ENCODE results near the gene SRRM3.
"Not testable (repeated sequence)": the region's sequence is repeated elsewhere in the genome, so short reads cannot be mapped to it uniquely, and the experiment has no call there.

SRRM3 gene

GRCh38 chr7:76223286-76223972 is 21.7 kb downstream of the SRRM3 start:
- no peak for TF ChIP-seq CTCF (IDR thresholded peaks at IDR 0.05; ENCODE audit: low read depth, low read length, missing control alignments)
- H3K4me3 ChIP-seq (ENCODE audit: low read depth, low read length), result no peak overlapping the region
- DNase-seq (ENCODE audit: low read depth), result no peak

- no peak for DNase-seq (ENCODE audit: low read depth)
- TF ChIP-seq CTCF (IDR thresholded peaks at IDR 0.05; ENCODE audit: low read depth, low read length, missing control alignments), result no peak
- H3K4me3 ChIP-seq (ENCODE audit: low read depth, low read length), result no peak overlapping the region
Measured at GRCh38 chr7:76224695-76225094, 23.0 kb downstream of the SRRM3 start.

GRCh38 chr7:76225379-76225778 is 23.7 kb downstream of the SRRM3 start:
- DNase-seq (ENCODE audit: low read depth), result no peak
- no peak overlapping the region for H3K4me3 ChIP-seq (ENCODE audit: low read depth, low read length)
- no peak for TF ChIP-seq CTCF (IDR thresholded peaks at IDR 0.05; ENCODE audit: low read depth, low read length, missing control alignments)

- DNase-seq (ENCODE audit: low read depth), result no peak
- no peak for TF ChIP-seq CTCF (IDR thresholded peaks at IDR 0.05; ENCODE audit: low read depth, low read length, missing control alignments)
- H3K4me3 ChIP-seq (ENCODE audit: low read depth, low read length), result no peak overlapping the region
Measured at GRCh38 chr7:76225951-76226350, 24.3 kb downstream of the SRRM3 start.

GRCh38 chr7:76226878-76227423 is 25.3 kb downstream of the SRRM3 start:
- not testable (repeated sequence) for H3K4me3 ChIP-seq (ENCODE audit: low read depth, low read length); DNase-seq (ENCODE audit: low read depth)

GRCh38 chr7:76230214-76230613 is 28.5 kb downstream of the SRRM3 start:
- no peak overlapping the region for H3K4me3 ChIP-seq (ENCODE audit: low read depth, low read length)
- DNase-seq (ENCODE audit: low read depth), result no peak
- no peak for TF ChIP-seq CTCF (IDR thresholded peaks at IDR 0.05; ENCODE audit: low read depth, low read length, missing control alignments)

- DNase-seq (ENCODE audit: low read depth), result no peak
- H3K4me3 ChIP-seq (ENCODE audit: low read depth, low read length), result no peak overlapping the region
- TF ChIP-seq CTCF (IDR thresholded peaks at IDR 0.05; ENCODE audit: low read depth, low read length, missing control alignments), result no peak
Measured at GRCh38 chr7:76231071-76231470, 29.4 kb downstream of the SRRM3 start.
